K562 (cell line): Measurements from ENCODE around the gene ZNF273. TPM values are rescaled to one million over a fixed set of nuclear protein-coding genes. Genes with fewer than 3 reads are reported as not detected.
"Not testable (repeated sequence)": the region's sequence is repeated elsewhere in the genome, so short reads cannot be mapped to it uniquely, and the experiment has no call there.

Source experiments
- ATF7 ChIP-seq: fragments of 450-650 bp; IDR thresholded peaks from 2 replicates; pipeline ENCODE4 v1.7.1; 2014; ENCODE audit warnings: mild to moderate bottlenecking, moderate library complexity
- CEBPB ChIP-seq: fragments of 450-650 bp; IDR thresholded peaks from 2 replicates; pipeline ENCODE4 v1.6.1; 2016; ENCODE audit warnings: missing genetic modification characterization, missing compliant biosample characterization
- DMBX1 ChIP-seq: fragments of 250-450 bp; sonication (Bioruptor Pico); IDR thresholded peaks from 2 replicates; pipeline ENCODE4 v1.8.0; 2022; ENCODE audit warnings: inconsistent platforms, mild to moderate bottlenecking, moderate library complexity, borderline replicate concordance
- DPF2 ChIP-seq: fragments of 450-650 bp; IDR thresholded peaks from 2 replicates; pipeline ENCODE4 v1.6.1; 2016
- KHSRP ChIP-seq: fragments of 450-650 bp; IDR thresholded peaks from 2 replicates; pipeline ENCODE4 v1.6.1; 2017
- KLF1 ChIP-seq: fragments of 450-650 bp; IDR thresholded peaks from 2 replicates; pipeline ENCODE4 v1.6.1; 2016; ENCODE audit warnings: missing genetic modification characterization, missing compliant biosample characterization
- NFE2 ChIP-seq: IDR thresholded peaks from 2 replicates; pipeline ENCODE4 v1.6.1; 2014; ENCODE audit warnings: antibody characterized with exemption, low read depth
- NFIC ChIP-seq: fragments of 450-650 bp; IDR thresholded peaks from 2 replicates; pipeline ENCODE4 v1.6.1; 2017; ENCODE audit warnings: mild to moderate bottlenecking, inconsistent platforms
- NR2C1 ChIP-seq, 2 experiments: fragments of 450-650 bp; IDR thresholded peaks; 2 replicates each; pipeline ENCODE4 v1.6.1; 2017; ENCODE audit warnings: mild to moderate bottlenecking in 2 of 2, antibody characterized with exemption in 1 of 2, inconsistent platforms in 1 of 2, missing compliant biosample characterization in 1 of 2, missing genetic modification characterization in 1 of 2
- PBX2 ChIP-seq, 2 experiments: IDR thresholded peaks in 1 of 2; conservative IDR thresholded peaks in 1 of 2; 2 replicates each; pipeline ENCODE4 v1.6.1; 2016; ENCODE audit warnings: low read depth in 2 of 2, mild to moderate bottlenecking in 1 of 2, missing compliant biosample characterization in 1 of 2, missing genetic modification characterization in 1 of 2, moderate library complexity in 1 of 2
- PHB2 ChIP-seq: fragments of 450-650 bp; IDR thresholded peaks from 2 replicates; pipeline ENCODE4 v1.6.1; 2017; ENCODE audit warnings: low read depth
- POLR2AphosphoS5 ChIP-seq: IDR thresholded peaks from 2 replicates; pipeline ENCODE4 v1.6.1; 2011; ENCODE audit warnings: mild to moderate bottlenecking, low read depth, low read length, moderate library complexity; ENCODE audit not compliant: control insufficient read depth, insufficient read depth
- SMARCC2 ChIP-seq: fragments of 450-650 bp; IDR thresholded peaks from 2 replicates; pipeline ENCODE4 v1.6.1; 2017; ENCODE audit warnings: antibody characterized with exemption, moderate library complexity, mild to moderate bottlenecking, low read depth
- VEZF1 ChIP-seq: fragments of 200-800 bp; sonication (Bioruptor generic); IDR thresholded peaks from 2 replicates; pipeline ENCODE4 v1.6.1; 2017; ENCODE audit warnings: missing genetic modification characterization, missing compliant biosample characterization
- YY1 ChIP-seq, 3 experiments: IDR thresholded peaks; 2 replicates each; pipeline ENCODE4 v1.6.1; 2011; ENCODE audit warnings: low read length in 2 of 3, mild to moderate bottlenecking in 2 of 3, moderate library complexity in 2 of 3, borderline replicate concordance in 1 of 3, control low read depth in 1 of 3, low read depth in 1 of 3; ENCODE audit not compliant: insufficient read depth in 3 of 3, insufficient replicate concordance in 2 of 3, control insufficient read depth in 1 of 3, insufficient read length in 1 of 3; ENCODE audit errors: extremely low read depth in 1 of 3
- ZNF175 ChIP-seq: fragments of 200-800 bp; sonication (Bioruptor generic); IDR thresholded peaks from 2 replicates; pipeline ENCODE4 v1.6.1; 2016; ENCODE audit warnings: low read depth, mild to moderate bottlenecking, missing genetic modification characterization, missing compliant biosample characterization
- ZNF592 ChIP-seq: fragments of 450-650 bp; IDR thresholded peaks from 2 replicates; pipeline ENCODE4 v1.6.1; 2017; ENCODE audit warnings: antibody characterized with exemption, mild to moderate bottlenecking
- polyA plus RNA-seq, 8 experiments: library from polyadenylated mRNA; depleted of rRNA in 4 of 8; stranded (reverse) in 5 of 8; unstranded in 3 of 8; fragments of >200 nt; fragmentation: Nextera tagmentation in 2 of 8; fragmentation: Illumina TruSeq in 1 of 8; extraction: Ambion mirVana in 2 of 8; extraction: Trizol in 1 of 8; gene quantifications; 2 replicates each; pipeline versions ENCODE4 v1.2.1 to v1.2.3, GENCODE V29; 2011 to 2014; ENCODE audit warnings: inconsistent platforms in 1 of 8, missing spikeins in 1 of 8
- total RNA-seq, 7 experiments: library from RNA; depleted of rRNA in 6 of 7; stranded (reverse); fragments of >200 nt in 6 of 7; fragmentation: Illumina TruSeq in 2 of 7; extraction: Trizol in 2 of 7; gene quantifications; 2 replicates each; pipeline versions ENCODE4 v1.2.1 to v1.2.3, GENCODE V29; 2011 to 2021; ENCODE audit warnings: low replicate concordance in 1 of 7

ZNF273 gene
- total and polyA plus RNA-seq, 9 of the 15 experiments (the other 6 are each of a cell fraction or from before 2014, with no cell fraction given), result 13.3 to 37.0 (median 20.7) TPM

GRCh38 chr7:64944667-64945502, 41.8 kb downstream of the ZNF273 start (continued):
- TF ChIP-seq ZNF592, result peak; percentile 90
- 0 out of 2 replicates have a peak, but pooled peaks have one; percentile 28 for TF ChIP-seq KHSRP
- TF ChIP-seq YY1 (IDR thresholded peaks at IDR 0.05; ENCODE audit: borderline replicate concordance in 1 of 3, control insufficient read depth in 1 of 3, extremely low read depth in 1 of 3, insufficient read depth in 3 of 3, insufficient read length in 1 of 3, insufficient replicate concordance in 2 of 3, low read depth in 1 of 3, low read length in 2 of 3), result peak in 1 of 3 experiments; percentile 18
- peak; percentile 88 for TF ChIP-seq SMARCC2
- peak; percentile 73 for TF ChIP-seq CEBPB
- TF ChIP-seq POLR2AphosphoS5, result peak; percentile 78
- TF ChIP-seq NFIC, result peak; percentile 79
- TF ChIP-seq DPF2, result peak; percentile 90
- TF ChIP-seq VEZF1, result peak; percentile 65
- peak; percentile 60; the same call in 1 of the 2 replicates for TF ChIP-seq ATF7
- TF ChIP-seq NFE2, result peak; percentile 12; the same call in 1 of the 2 replicates
- TF ChIP-seq KLF1, result 0 out of 2 replicates have a peak, but pooled peaks have one; percentile 55
- peak; percentile 28; the same call in 1 of the 2 replicates for TF ChIP-seq NR2C1 (IDR thresholded peaks at IDR 0.05)
- TF ChIP-seq NR2C1 (tag; IDR thresholded peaks at IDR 0.05); PBX2 (CRISPR knock-in tag; IDR thresholded peaks at IDR 0.05; ENCODE audit: low read depth): not testable (repeated sequence)
- TF ChIP-seq ZNF175 (CRISPR knock-in tag), result peak; percentile 48; the same call in 1 of the 2 replicates
- peak; percentile 75 for TF ChIP-seq PBX2 (tag; conservative IDR thresholded peaks at IDR 0.05; ENCODE audit: low read depth)
- peak; percentile 74 for TF ChIP-seq PHB2
- peak; percentile 55; the same call in 1 of the 2 replicates for TF ChIP-seq DMBX1 (CRISPR knock-in tag)
